MM.1S (cell line): ENCODE results near the gene RAPGEF6.

Source experiments
- DNase-seq: peaks from one replicate; pipeline ENCODE4 v3.0.0-alpha.2; 2015
- H2AFZ ChIP-seq: fragments of 300-600 bp; sonication (generic); 2 replicates; pipeline ENCODE4 v1.6.0; 2016; ENCODE audit warnings: antibody characterized with exemption, low read length
- H3F3A ChIP-seq: fragments of 300-600 bp; sonication (generic); 2 replicates; pipeline ENCODE4 v1.6.1; 2016; ENCODE audit warnings: mild to moderate bottlenecking, antibody characterized with exemption, low read length, moderate library complexity, mixed read lengths; ENCODE audit not compliant: insufficient read depth
- H3K27ac ChIP-seq: fragments of 300-600 bp; sonication (generic); 2 replicates; pipeline ENCODE4 v1.5.1; 2016; ENCODE audit warnings: mild to moderate bottlenecking, low read length
- H3K27me3 ChIP-seq: fragments of 300-600 bp; sonication (generic); replicated peaks from 2 replicates; pipeline ENCODE4 v1.6.0; 2016; ENCODE audit warnings: low read length; ENCODE audit not compliant: insufficient read depth
- H3K36me3 ChIP-seq: fragments of 300-600 bp; sonication (generic); replicated peaks from 2 replicates; pipeline ENCODE4 v1.6.1; 2016; ENCODE audit warnings: mild to moderate bottlenecking, low read length, mixed read lengths; ENCODE audit not compliant: insufficient read depth
- H3K4me1 ChIP-seq: fragments of 300-600 bp; sonication (generic); 2 replicates; pipeline ENCODE4 v1.6.1; 2016; ENCODE audit warnings: low read length, mixed read lengths
- H3K4me2 ChIP-seq: fragments of 300-600 bp; sonication (generic); 2 replicates; pipeline ENCODE4 v1.6.0; 2016; ENCODE audit warnings: low read depth, low read length
- H3K4me3 ChIP-seq: fragments of 300-600 bp; sonication (generic); 2 replicates; pipeline ENCODE4 v1.5.1; 2016; ENCODE audit warnings: low read length, mixed read lengths
- H3K79me2 ChIP-seq: fragments of 300-600 bp; sonication (generic); 2 replicates; pipeline ENCODE4 v1.6.1; 2016; ENCODE audit warnings: mixed run types, low read length, mixed read lengths
- H3K9ac ChIP-seq: fragments of 300-600 bp; sonication (generic); 2 replicates; pipeline ENCODE4 v1.6.1; 2016; ENCODE audit warnings: low read length, mixed read lengths
- H3K9me2 ChIP-seq: fragments of 300-600 bp; sonication (generic); replicated peaks from 2 replicates; pipeline ENCODE4 v1.6.1; 2016; ENCODE audit warnings: mild to moderate bottlenecking, low read length, mixed read lengths; ENCODE audit not compliant: insufficient read depth
- H3K9me3 ChIP-seq: fragments of 300-600 bp; sonication (generic); replicated peaks from 2 replicates; pipeline ENCODE4 v1.6.1; 2016; ENCODE audit warnings: mild to moderate bottlenecking, low read length, mixed read lengths; ENCODE audit not compliant: insufficient read depth
- H4K20me1 ChIP-seq: fragments of 300-600 bp; sonication (generic); 2 replicates; pipeline ENCODE4 v1.6.1; 2016; ENCODE audit warnings: mild to moderate bottlenecking, low read length, moderate library complexity, mixed read lengths; ENCODE audit not compliant: insufficient read depth
- EZH2 ChIP-seq: fragments of 300-600 bp; sonication (generic); optimal IDR thresholded peaks from 2 replicates; pipeline ENCODE3; 2017; ENCODE audit warnings: low read depth, mild to moderate bottlenecking, antibody characterized with exemption, low read length, mixed read lengths
- EZH2phosphoT487 ChIP-seq: fragments of 300-600 bp; sonication (generic); IDR thresholded peaks from 2 replicates; pipeline ENCODE4 v1.6.1; 2018; ENCODE audit warnings: antibody characterized with exemption, low read length
- TF ChIP-seq, protein P1 (sequence below): fragments of 300-600 bp; sonication (generic); IDR thresholded peaks from 2 replicates; pipeline ENCODE4 v1.5.1; 2016; ENCODE audit warnings: antibody characterized with exemption, low read length, mixed read lengths

The RAPGEF6 gene

DNA sequence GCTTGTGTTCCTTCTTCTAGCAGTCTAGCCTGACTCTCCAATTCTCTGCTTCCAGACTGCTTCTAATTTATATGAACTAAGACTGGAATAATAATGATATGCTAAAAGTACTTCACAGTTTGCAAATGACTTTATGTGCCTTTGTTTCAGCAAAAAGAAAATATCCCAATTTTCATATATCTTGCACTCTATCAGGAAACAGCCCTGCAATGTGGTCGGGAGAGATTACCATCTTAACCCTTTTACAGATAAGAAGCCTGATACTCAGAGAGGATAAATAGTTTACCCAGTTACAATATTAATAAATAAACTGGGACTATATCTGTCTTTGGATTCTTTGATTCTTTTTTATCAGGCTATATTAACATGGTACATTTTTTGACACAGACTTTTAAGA lies 245.2 kb downstream of the RAPGEF6 start:
- Histone ChIP-seq H3K27ac (no peak overlapping the region), H3K9me3 (no peaks in the 10 kb centered on the region), H4K20me1 (no peaks in the 10 kb centered on the region), H3K27me3 (no peaks in the 10 kb centered on the region), H3K79me2 (peaks cover 53% of the 10 kb centered on the region), H3F3A (0 out of 2 replicates have a peak, but pooled peaks cover 2% of the 10 kb centered on the region), H3K9ac (no peak overlapping the region), H3K4me2 (no peak overlapping the region), H3K4me3 (no peak overlapping the region), H2AFZ (no peak overlapping the region), H3K9me2 (no peaks in the 10 kb centered on the region), H3K4me1 (0 out of 2 replicates have a peak, but pooled peaks cover 9% of the 10 kb centered on the region), H3K36me3 (peaks cover 5% of the 10 kb centered on the region; the same call in 1 of the 2 replicates)
- TF ChIP-seq, protein P1, sequence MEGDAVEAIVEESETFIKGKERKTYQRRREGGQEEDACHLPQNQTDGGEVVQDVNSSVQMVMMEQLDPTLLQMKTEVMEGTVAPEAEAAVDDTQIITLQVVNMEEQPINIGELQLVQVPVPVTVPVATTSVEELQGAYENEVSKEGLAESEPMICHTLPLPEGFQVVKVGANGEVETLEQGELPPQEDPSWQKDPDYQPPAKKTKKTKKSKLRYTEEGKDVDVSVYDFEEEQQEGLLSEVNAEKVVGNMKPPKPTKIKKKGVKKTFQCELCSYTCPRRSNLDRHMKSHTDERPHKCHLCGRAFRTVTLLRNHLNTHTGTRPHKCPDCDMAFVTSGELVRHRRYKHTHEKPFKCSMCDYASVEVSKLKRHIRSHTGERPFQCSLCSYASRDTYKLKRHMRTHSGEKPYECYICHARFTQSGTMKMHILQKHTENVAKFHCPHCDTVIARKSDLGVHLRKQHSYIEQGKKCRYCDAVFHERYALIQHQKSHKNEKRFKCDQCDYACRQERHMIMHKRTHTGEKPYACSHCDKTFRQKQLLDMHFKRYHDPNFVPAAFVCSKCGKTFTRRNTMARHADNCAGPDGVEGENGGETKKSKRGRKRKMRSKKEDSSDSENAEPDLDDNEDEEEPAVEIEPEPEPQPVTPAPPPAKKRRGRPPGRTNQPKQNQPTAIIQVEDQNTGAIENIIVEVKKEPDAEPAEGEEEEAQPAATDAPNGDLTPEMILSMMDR, result no peak
- TF ChIP-seq EZH2 (no peak), EZH2phosphoT487 (no peak)
- no peak for DNase-seq

DNA sequence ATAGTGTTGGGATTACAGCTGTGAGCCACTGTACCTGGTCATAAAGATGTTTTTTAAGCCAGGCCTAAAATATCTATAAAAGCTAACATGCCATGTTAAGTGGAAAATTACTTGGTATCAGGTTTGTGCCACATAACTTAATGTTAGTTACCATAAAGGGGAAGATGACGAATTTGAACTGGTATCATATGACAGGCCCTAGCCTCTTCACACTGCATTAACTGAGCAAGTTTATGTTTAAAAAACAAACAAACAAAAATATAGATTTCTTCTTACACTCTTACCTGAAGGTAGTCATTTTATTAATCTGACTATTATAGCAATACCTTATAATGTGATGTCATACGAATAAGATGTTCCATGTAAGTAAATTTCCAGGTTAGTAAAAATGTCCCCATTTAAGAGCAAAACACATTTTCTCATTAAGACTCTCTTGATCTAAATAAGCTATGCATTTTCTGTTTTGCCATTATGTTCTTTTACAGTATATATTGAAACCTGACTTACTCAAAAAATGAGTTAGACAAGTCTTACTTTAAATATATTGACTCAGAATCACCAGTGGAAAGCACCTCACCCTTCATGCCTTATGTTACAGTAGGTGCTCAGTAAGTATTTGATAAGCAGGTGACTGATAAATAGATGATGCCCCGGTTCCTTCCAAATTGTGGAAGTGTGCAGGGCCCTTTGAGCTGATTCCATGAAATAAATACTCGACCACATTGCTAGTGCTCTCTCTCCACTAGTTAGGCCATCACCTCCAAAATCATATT lies 245.7 kb downstream of the RAPGEF6 start:
- no peaks in the 10 kb centered on the region for H3K9me3 ChIP-seq
- H3K9ac ChIP-seq, result no peak overlapping the region
- H2AFZ ChIP-seq, result no peak overlapping the region
- H3K4me2 ChIP-seq, result no peak overlapping the region
- no peaks in the 10 kb centered on the region for H3K9me2 ChIP-seq
- H3K4me1 ChIP-seq, result 0 out of 2 replicates have a peak, but pooled peaks cover 9% of the 10 kb centered on the region
- 0 out of 2 replicates have a peak, but pooled peaks cover 2% of the 10 kb centered on the region for H3F3A ChIP-seq
- no peaks in the 10 kb centered on the region for H3K27me3 ChIP-seq
- no peaks in the 10 kb centered on the region for H4K20me1 ChIP-seq
- H3K79me2 ChIP-seq, result peaks cover 59% of the 10 kb centered on the region
- H3K27ac ChIP-seq, result no peak overlapping the region
- DNase-seq, result no peak
- no peak overlapping the region for H3K4me3 ChIP-seq
- H3K36me3 ChIP-seq, result peaks cover 5% of the 10 kb centered on the region; the same call in 1 of the 2 replicates
- no peak for TF ChIP-seq EZH2
- TF ChIP-seq, protein P1, result no peak
- no peak for TF ChIP-seq EZH2phosphoT487

GRCh38 chr5:131387255-131387654 lies 247.8 kb downstream of the RAPGEF6 start:
- peaks cover 26% of the 10 kb centered on the region for H3K4me1 ChIP-seq
- peaks cover 73% of the 10 kb centered on the region for H3K79me2 ChIP-seq
- H3K9ac ChIP-seq, result no peak overlapping the region
- no peak overlapping the region for H2AFZ ChIP-seq
- TF ChIP-seq EZH2phosphoT487, result no peak
- no peak for TF ChIP-seq EZH2
- TF ChIP-seq, protein P1, result no peak
- H3K9me3 ChIP-seq, result no peaks in the 10 kb centered on the region
- no peaks in the 10 kb centered on the region for H3K9me2 ChIP-seq
- no peaks in the 10 kb centered on the region for H4K20me1 ChIP-seq
- H3K4me3 ChIP-seq, result no peak overlapping the region
- peaks cover 10% of the 10 kb centered on the region for H3F3A ChIP-seq
- H3K4me2 ChIP-seq, result no peak overlapping the region
- no peak overlapping the region for H3K27ac ChIP-seq
- no peaks in the 10 kb centered on the region for H3K27me3 ChIP-seq
- H3K36me3 ChIP-seq, result peaks cover 5% of the 10 kb centered on the region; the same call in 1 of the 2 replicates
- DNase-seq, result no peak
